Suprapubic skin (tissue), 4 donors: ENCODE data around the gene VGF.

ENCODE experiments used
- EP300 ChIP-seq: sonication (generic); formaldehyde crosslinking; IDR thresholded peaks from one replicate; pipeline ENCODE4 v1.6.1; 2017; ENCODE audit warnings: antibody characterized with exemption
- POLR2A ChIP-seq, 2 donors: fragments of 450-650 bp; IDR thresholded peaks; one replicate each; pipeline ENCODE4 v1.6.1; 2017; ENCODE audit warnings: antibody characterized with exemption in 2 of 2, mild to moderate bottlenecking in 2 of 2, moderate library complexity in 2 of 2
- POLR2AphosphoS5 ChIP-seq, 3 donors: sonication (generic); formaldehyde crosslinking; IDR thresholded peaks; one replicate each; pipeline ENCODE4 v1.6.1; 2017; ENCODE audit warnings: antibody characterized with exemption in 3 of 3
- TF ChIP-seq, protein P1 (sequence below), 2 donors: fragments of 200-600 bp in 1 of 2; fragments of 450-650 bp in 1 of 2; sonication (generic) in 1 of 2; IDR thresholded peaks; one replicate each; pipeline ENCODE4 v1.5.1; 2016 to 2019; ENCODE audit warnings: antibody characterized with exemption in 2 of 2, mild to moderate bottlenecking in 1 of 2, moderate library complexity in 1 of 2

DNA sequence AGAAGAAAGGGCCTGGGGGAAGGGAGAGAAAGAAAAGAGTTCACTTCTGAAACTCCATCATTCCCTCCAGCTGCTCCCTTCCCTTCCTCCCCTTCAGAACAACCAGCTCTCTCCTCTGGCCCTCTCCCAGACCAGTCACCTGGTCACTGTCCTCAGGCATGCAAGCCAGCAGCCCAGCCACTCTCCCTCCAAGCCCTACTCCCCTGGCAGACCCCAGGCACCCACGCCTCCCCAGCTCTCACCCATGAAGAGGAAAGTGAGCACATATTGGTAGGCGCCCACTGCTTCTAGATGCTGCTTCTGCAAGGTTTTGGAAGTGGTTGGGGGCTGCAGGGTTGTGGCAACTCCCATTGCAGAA, 35.1 kb upstream of the VGF start:
- TF ChIP-seq, protein P1, sequence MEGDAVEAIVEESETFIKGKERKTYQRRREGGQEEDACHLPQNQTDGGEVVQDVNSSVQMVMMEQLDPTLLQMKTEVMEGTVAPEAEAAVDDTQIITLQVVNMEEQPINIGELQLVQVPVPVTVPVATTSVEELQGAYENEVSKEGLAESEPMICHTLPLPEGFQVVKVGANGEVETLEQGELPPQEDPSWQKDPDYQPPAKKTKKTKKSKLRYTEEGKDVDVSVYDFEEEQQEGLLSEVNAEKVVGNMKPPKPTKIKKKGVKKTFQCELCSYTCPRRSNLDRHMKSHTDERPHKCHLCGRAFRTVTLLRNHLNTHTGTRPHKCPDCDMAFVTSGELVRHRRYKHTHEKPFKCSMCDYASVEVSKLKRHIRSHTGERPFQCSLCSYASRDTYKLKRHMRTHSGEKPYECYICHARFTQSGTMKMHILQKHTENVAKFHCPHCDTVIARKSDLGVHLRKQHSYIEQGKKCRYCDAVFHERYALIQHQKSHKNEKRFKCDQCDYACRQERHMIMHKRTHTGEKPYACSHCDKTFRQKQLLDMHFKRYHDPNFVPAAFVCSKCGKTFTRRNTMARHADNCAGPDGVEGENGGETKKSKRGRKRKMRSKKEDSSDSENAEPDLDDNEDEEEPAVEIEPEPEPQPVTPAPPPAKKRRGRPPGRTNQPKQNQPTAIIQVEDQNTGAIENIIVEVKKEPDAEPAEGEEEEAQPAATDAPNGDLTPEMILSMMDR (IDR thresholded peaks at IDR 0.05), result no peak
- no peak for TF ChIP-seq POLR2A (IDR thresholded peaks at IDR 0.05)
- no peak for TF ChIP-seq EP300
- TF ChIP-seq POLR2AphosphoS5 (IDR thresholded peaks at IDR 0.05), result no peak
